ENCODE data around the gene GATA2.

DNA sequence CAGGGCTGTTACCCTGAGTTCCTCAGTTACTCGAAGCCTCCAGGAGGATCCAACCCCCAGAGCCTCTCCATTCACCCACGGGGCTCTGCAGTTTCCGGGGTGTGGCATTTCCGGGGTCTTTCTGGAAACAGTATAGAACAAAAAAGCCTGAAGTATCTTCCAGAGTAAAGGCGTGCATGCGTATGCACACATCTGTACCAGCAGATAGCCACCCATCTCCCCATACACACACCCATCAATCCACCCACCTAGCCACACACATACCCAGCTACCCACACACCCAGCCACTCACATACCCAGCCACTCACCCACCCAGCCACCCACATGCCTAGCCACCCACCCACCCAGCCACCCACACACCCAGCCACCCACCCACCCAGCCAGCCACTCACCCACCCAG is 23.4 kb downstream of the GATA2 start:
- TF ChIP-seq NFIC (IDR thresholded peaks at IDR 0.05) (no peak), MAX (IDR thresholded peaks at IDR 0.05) (no peak), TCF12 (IDR thresholded peaks at IDR 0.05; ENCODE audit: low read depth) (no peak), RAD21 (IDR thresholded peaks at IDR 0.05; ENCODE audit: low read depth) (no peak), EP300 (IDR thresholded peaks at IDR 0.05; ENCODE audit: borderline replicate concordance) (no peak), FOXM1 (IDR thresholded peaks at IDR 0.05; ENCODE audit: borderline replicate concordance, low read depth) (no peak)
